B cell (primary cell): ENCODE data around the gene RIC8A. TPM values are rescaled to one million over a fixed set of nuclear protein-coding genes. Genes with fewer than 3 reads are reported as not detected.

ENCODE experiments used
- ATAC-seq: fragments of 200-7000 bp; cut with Tn5 transposase; one replicate; pipeline ENCODE4 v1.10.0; 2021; ENCODE audit warnings: low read depth, mild to moderate bottlenecking, moderate number of reproducible peaks, moderate library complexity
- CTCF ChIA-PET: fragments of 350-600 bp; sonication (Branson Sonifier 250); formaldehyde crosslinking; loops from one replicate; lab custom pipeline; 2021; ENCODE audit warnings: antibody characterized with exemption, inconsistent platforms; lab: Charles Lee
- POLR2A ChIA-PET: fragments of 350-600 bp; sonication (Branson Sonifier 250); formaldehyde crosslinking; loops from one replicate; lab custom pipeline; 2021; ENCODE audit warnings: antibody characterized with exemption; lab: Charles Lee
- DNase-seq: peaks from one replicate; pipeline ENCODE4 v3.0.0; 2013
- H2AFZ ChIP-seq: 2 replicates; pipeline ENCODE4 v1.6.1; 2012; ENCODE audit warnings: mild to moderate bottlenecking, low read depth, low read length; ENCODE audit not compliant: insufficient read depth, poor library complexity, severe bottlenecking
- H3K27ac ChIP-seq, 2 donors: 1 replicate in 1 of 2; 2 replicates in 1 of 2; pipeline ENCODE4 v1.5.1; 2012 to 2013; ENCODE audit warnings: low read length in 2 of 2, mild to moderate bottlenecking in 2 of 2, moderate library complexity in 1 of 2
- H3K27me3 ChIP-seq, 4 experiments: fragments of 200-600 bp in 1 of 4; sonication (generic) in 1 of 4; replicated peaks in 1 of 4; 1 replicate in 2 of 4; 2 replicates in 2 of 4; pipeline versions ENCODE4 v1.6.1 to v1.7.0; 2013 to 2016; ENCODE audit warnings: low read length in 3 of 4, mild to moderate bottlenecking in 2 of 4, mixed read lengths in 1 of 4, moderate library complexity in 1 of 4; ENCODE audit not compliant: insufficient read depth in 4 of 4, control insufficient read depth in 3 of 4; ENCODE audit errors: control extremely low read depth in 1 of 4
- H3K36me3 ChIP-seq, 2 experiments: replicated peaks in 1 of 2; 1 replicate in 1 of 2; 2 replicates in 1 of 2; pipeline versions ENCODE4 v1.6.1 to v1.7.1; 2013; ENCODE audit warnings: low read length in 1 of 2; ENCODE audit not compliant: insufficient read depth in 2 of 2, control insufficient read depth in 1 of 2; ENCODE audit errors: control extremely low read depth in 1 of 2, extremely low read depth in 1 of 2
- H3K4me1 ChIP-seq, 2 donors: fragments of 200-600 bp in 1 of 2; sonication (generic) in 1 of 2; 1 replicate in 1 of 2; 2 replicates in 1 of 2; pipeline versions ENCODE4 v1.5.1 to v1.6.1; 2013 to 2017; ENCODE audit warnings: low read length in 2 of 2; ENCODE audit not compliant: control insufficient read depth in 2 of 2, insufficient read depth in 2 of 2
- H3K4me2 ChIP-seq: replicated peaks from 2 replicates; pipeline ENCODE3; 2012; ENCODE audit warnings: mild to moderate bottlenecking, low read depth, low read length; ENCODE audit not compliant: poor library complexity, severe bottlenecking
- H3K4me3 ChIP-seq, 5 experiments: fragments of 200-600 bp in 1 of 5; sonication (generic) in 1 of 5; 1 replicate in 3 of 5; 2 replicates in 2 of 5; pipeline versions ENCODE4 v1.5.1 to v1.7.0; 2011 to 2016; ENCODE audit warnings: low read length in 4 of 5, mild to moderate bottlenecking in 4 of 5, low read depth in 2 of 5, control low read depth in 1 of 5, moderate library complexity in 1 of 5; ENCODE audit not compliant: insufficient read depth in 1 of 5; ENCODE audit errors: control extremely low read depth in 1 of 5, extremely low read depth in 1 of 5
- H3K79me2 ChIP-seq: fragments of 200-600 bp; sonication (generic); one replicate; pipeline ENCODE4 v1.6.0; 2016; ENCODE audit warnings: low read length; ENCODE audit not compliant: control insufficient read depth, insufficient read depth
- H3K9ac ChIP-seq: fragments of 200-600 bp; sonication (generic); 2 replicates; pipeline ENCODE4 v1.6.1; 2017; ENCODE audit warnings: mild to moderate bottlenecking, low read length, moderate library complexity
- H3K9me3 ChIP-seq, 3 donors: one replicate each; pipeline versions ENCODE4 v1.6.1 to v1.7.1; 2013; ENCODE audit warnings: low read length in 2 of 3; ENCODE audit not compliant: control insufficient read depth in 2 of 3, insufficient read depth in 1 of 3; ENCODE audit errors: control extremely low read depth in 1 of 3
- H4K20me1 ChIP-seq: 2 replicates; pipeline ENCODE4 v1.6.0; 2012; ENCODE audit warnings: mild to moderate bottlenecking, low read length; ENCODE audit not compliant: insufficient read depth, control insufficient read depth, poor library complexity, severe bottlenecking
- H3K27ac Mint-ChIP-seq: one replicate; pipeline ENCODE4 v1.8.0; 2021; ENCODE audit warnings: mixed read lengths
- H3K27me3 Mint-ChIP-seq: one replicate; pipeline ENCODE4 v1.8.0; 2021; ENCODE audit warnings: mixed read lengths
- H3K4me1 Mint-ChIP-seq: one replicate; pipeline ENCODE4 v1.8.0; 2021; ENCODE audit warnings: mixed read lengths
- H3K4me3 Mint-ChIP-seq: one replicate; pipeline ENCODE4 v1.8.0; 2021; ENCODE audit warnings: mixed read lengths
- H3K9me3 Mint-ChIP-seq: one replicate; pipeline ENCODE4 v1.8.0; 2022; ENCODE audit warnings: mixed read lengths; ENCODE audit not compliant: insufficient read depth
- EZH2 ChIP-seq: IDR thresholded peaks from 2 replicates; pipeline ENCODE4 v1.6.1; 2012; ENCODE audit warnings: borderline replicate concordance, low read depth, mild to moderate bottlenecking, moderate library complexity, low read length; ENCODE audit not compliant: insufficient read depth, poor library complexity, severe bottlenecking
- whole genome bisulfite sequencing: methylation state at CpG from one replicate; pipeline ENCODE4 v1.1.5; 2013; ENCODE audit warnings: missing lambda C conversion rate; ENCODE audit not compliant: insufficient coverage; 5-methylcytosine and 5-hydroxymethylcytosine counted together
- intact Hi-C: fragments of 100-400 bp; cut with micrococcal nuclease; formaldehyde crosslinking; loops from one replicate; pipeline ENCODE4 v1.10.0; 2022
- polyA plus RNA-seq: library from polyadenylated mRNA; depleted of rRNA; stranded (reverse); fragments of >200 nt; gene quantifications from 2 replicates; pipeline ENCODE4 v1.2.3, GENCODE V29; 2012
- total RNA-seq, 2 donors: library from RNA; stranded (reverse); fragments of 120-200 nt in 1 of 2; gene quantifications; 1 replicate in 1 of 2; 2 replicates in 1 of 2; pipeline versions ENCODE4 v1.2.3 to v1.2.4, GENCODE V29; 2013 to 2022
- TF ChIP-seq, protein P1 (sequence below): fragments of 200-600 bp; IDR thresholded peaks from one replicate; pipeline ENCODE4 v1.8.0; 2022; ENCODE audit warnings: antibody characterized with exemption, mild to moderate bottlenecking

Gene RIC8A
- total and polyA plus RNA-seq, 2 donors (not counting 1 experiment from before 2014, with no cell fraction given): 100 to 102 TPM

DNA sequence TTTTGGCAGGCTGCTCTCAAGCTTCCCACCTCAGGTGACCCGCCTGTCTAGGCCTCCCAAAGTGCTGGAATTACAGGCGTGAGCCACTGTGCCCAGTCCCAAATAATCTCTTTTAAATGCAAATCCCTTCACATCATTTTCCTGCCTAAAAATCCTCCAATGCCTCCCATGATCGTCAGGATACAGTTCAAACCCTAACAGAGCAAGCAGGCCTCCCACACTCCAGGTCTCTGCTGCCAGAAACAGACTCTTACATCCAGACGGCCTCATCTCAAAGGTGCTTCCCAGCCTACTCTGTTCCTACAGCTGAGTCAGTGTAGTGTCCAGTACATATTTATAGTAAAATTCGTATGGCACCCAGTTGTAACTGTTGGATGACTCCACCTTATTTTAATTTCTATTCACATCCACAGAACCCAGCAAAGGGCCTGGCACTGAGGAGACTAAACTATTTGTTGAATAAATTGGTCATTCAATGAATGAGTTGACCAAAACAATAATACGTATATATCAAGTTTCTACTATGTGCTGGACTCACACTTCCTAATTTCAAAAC, 20.4 kb downstream of the RIC8A start:
- no peaks in the 10 kb centered on the region for H3K27me3 ChIP-seq
- H3K4me1 ChIP-seq: no peaks in the 10 kb centered on the region
- CTCF ChIA-PET: interaction anchor here (2.2 kb wide), 1 partner anchor 23 kb away, joined by 8 read pairs; no protein-coding TSS in a partner anchor
- H3K9ac ChIP-seq: no peak overlapping the region
- Mint-ChIP-seq H3K4me3 (no peak overlapping the region), H3K27ac (no peak overlapping the region), H3K4me1 (peaks cover 6% of the 10 kb centered on the region), H3K27me3 (no peaks in the 10 kb centered on the region), H3K9me3 (no peaks in the 10 kb centered on the region)
- TF ChIP-seq EZH2: no peak
- TF ChIP-seq, protein P1, sequence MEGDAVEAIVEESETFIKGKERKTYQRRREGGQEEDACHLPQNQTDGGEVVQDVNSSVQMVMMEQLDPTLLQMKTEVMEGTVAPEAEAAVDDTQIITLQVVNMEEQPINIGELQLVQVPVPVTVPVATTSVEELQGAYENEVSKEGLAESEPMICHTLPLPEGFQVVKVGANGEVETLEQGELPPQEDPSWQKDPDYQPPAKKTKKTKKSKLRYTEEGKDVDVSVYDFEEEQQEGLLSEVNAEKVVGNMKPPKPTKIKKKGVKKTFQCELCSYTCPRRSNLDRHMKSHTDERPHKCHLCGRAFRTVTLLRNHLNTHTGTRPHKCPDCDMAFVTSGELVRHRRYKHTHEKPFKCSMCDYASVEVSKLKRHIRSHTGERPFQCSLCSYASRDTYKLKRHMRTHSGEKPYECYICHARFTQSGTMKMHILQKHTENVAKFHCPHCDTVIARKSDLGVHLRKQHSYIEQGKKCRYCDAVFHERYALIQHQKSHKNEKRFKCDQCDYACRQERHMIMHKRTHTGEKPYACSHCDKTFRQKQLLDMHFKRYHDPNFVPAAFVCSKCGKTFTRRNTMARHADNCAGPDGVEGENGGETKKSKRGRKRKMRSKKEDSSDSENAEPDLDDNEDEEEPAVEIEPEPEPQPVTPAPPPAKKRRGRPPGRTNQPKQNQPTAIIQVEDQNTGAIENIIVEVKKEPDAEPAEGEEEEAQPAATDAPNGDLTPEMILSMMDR: no peak
- H3K9me3 ChIP-seq: no peaks in the 10 kb centered on the region
- no peak overlapping the region for H3K4me3 ChIP-seq
- H3K4me2 ChIP-seq: no peak overlapping the region
- ATAC-seq: no peak
- WGBS: 91% methylated on average over 2 of the region's 6 CpGs
- DNase-seq: no peak
- intact Hi-C loops: no loop called here
- no peak overlapping the region for H2AFZ ChIP-seq
- H3K27ac ChIP-seq: no peak overlapping the region
- peaks cover 0 to 18% of the 10 kb centered on the region in 2 experiments for H3K36me3 ChIP-seq
- POLR2A ChIA-PET: interaction anchor here (0.6 kb wide), 1 partner anchor 311 kb away, joined by 4 read pairs; no protein-coding TSS in a partner anchor
- H3K79me2 ChIP-seq: peaks cover 31% of the 10 kb centered on the region
- no peaks in the 10 kb centered on the region for H4K20me1 ChIP-seq

DNA sequence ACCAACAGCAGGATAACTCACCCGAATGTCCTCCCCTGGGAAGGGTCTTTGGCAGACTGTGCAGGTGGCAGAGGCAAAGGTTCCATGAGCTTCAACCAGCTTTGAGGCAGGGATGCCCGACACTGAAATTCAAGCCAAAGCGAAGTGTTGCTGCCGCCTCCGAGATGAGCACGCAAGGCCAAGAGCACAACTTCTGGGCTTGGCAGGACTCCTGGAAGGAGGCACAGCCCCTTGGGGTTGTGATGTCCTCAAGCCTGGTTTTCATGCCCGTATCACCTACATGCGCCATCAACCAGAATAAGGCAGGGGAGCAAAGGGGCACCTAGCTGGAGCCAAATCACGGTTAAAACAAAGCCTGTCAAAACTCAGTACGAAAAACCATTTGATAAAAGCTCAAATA, 22.9 kb downstream of the RIC8A start:
- ChIA-PET CTCF (interaction anchor here (2.2 kb wide), 1 partner anchor 20 kb away, joined by 8 read pairs; no protein-coding TSS in a partner anchor), POLR2A (interaction anchor here (1.6 kb wide), 1 partner anchor 23 kb away, joined by 4 read pairs; the partner anchor contains the start of genes BET1L and RIC8A)
- no peak for DNase-seq
- no peak for ATAC-seq
- Histone ChIP-seq H3K9ac (no peak overlapping the region), H3K27ac (no peak overlapping the region), H4K20me1 (no peaks in the 10 kb centered on the region), H2AFZ (no peak overlapping the region), H3K4me2 (no peak overlapping the region), H3K36me3 (peaks cover 0 to 14% of the 10 kb centered on the region in 2 experiments), H3K9me3 (no peaks in the 10 kb centered on the region), H3K4me3 (no peak overlapping the region), H3K4me1 (peaks cover 4% of the 10 kb centered on the region in 2 donors), H3K79me2 (peaks cover 24% of the 10 kb centered on the region), H3K27me3 (no peaks in the 10 kb centered on the region)
- over 99% methylated on average over 9 of the region's 10 CpGs for WGBS
- no peak overlapping the region for H3K4me3 Mint-ChIP-seq
- no peaks in the 10 kb centered on the region for H3K27me3 Mint-ChIP-seq
- no peaks in the 10 kb centered on the region for H3K9me3 Mint-ChIP-seq
- peaks cover 13% of the 10 kb centered on the region for H3K4me1 Mint-ChIP-seq
- no peak for TF ChIP-seq EZH2
- TF ChIP-seq, protein P1: no peak
- intact Hi-C loops: no loop called here
- no peak overlapping the region for H3K27ac Mint-ChIP-seq
